Mucosa of descending colon (tissue), 3 donors: ENCODE measurements around the gene CSPG4. TPM values are rescaled to one million over a fixed set of nuclear protein-coding genes. Genes with fewer than 3 reads are reported as not detected.
A peak's percentile ranks its signal among the peaks of the same experiment; 100 is the strongest.

Experiments
- ATAC-seq: fragments of 200-7000 bp; cut with Tn5 transposase; one replicate; pipeline ENCODE4 v1.9.1; 2020; ENCODE audit warnings: mild to moderate bottlenecking, moderate library complexity
- DNase-seq, 3 donors: peaks; one replicate each; pipeline ENCODE4 v3.0.0-alpha.2; 2020
- H3K36me3 ChIP-seq: fragments of 200-600 bp; one replicate; pipeline ENCODE4 v1.8.0; 2021; ENCODE audit warnings: low read depth, mild to moderate bottlenecking
- H3K4me1 ChIP-seq: fragments of 200-600 bp; one replicate; pipeline ENCODE4 v1.8.0; 2021; ENCODE audit warnings: low read depth, mild to moderate bottlenecking
- H3K4me3 ChIP-seq: fragments of 200-600 bp; one replicate; pipeline ENCODE4 v1.8.0; 2021; ENCODE audit warnings: mild to moderate bottlenecking
- H3K9me3 ChIP-seq: fragments of 200-600 bp; one replicate; pipeline ENCODE4 v1.8.0; 2021; ENCODE audit warnings: mild to moderate bottlenecking
- intact Hi-C, 2 donors: fragments of 100-400 bp; cut with DNase I in 1 of 2; cut with micrococcal nuclease in 1 of 2; formaldehyde crosslinking; loops; one replicate each; pipeline versions ENCODE4 v1.11.0 to v1.11.1; 2022; cut with DNase I, micrococcal nuclease
- total RNA-seq, 3 donors: library from RNA; stranded (reverse); fragmentation: NEBNext Ultra II Directional in 2 of 3; extraction: Animal tissue kit (Norgen Biotek cat#: 25700) in 2 of 3; gene quantifications; one replicate each; pipeline versions ENCODE4 v1.2.1 to v1.2.4, GENCODE V29; 2021 to 2023
- TF ChIP-seq, protein P1 (sequence below): fragments of 200-600 bp; IDR thresholded peaks from one replicate; pipeline ENCODE4 v1.8.0; 2022; ENCODE audit warnings: antibody characterized with exemption, mild to moderate bottlenecking
- donor health status: DM: no; HTN: no; CAD: no; lungs with moderate emphysema.
- donor health status: DM: no; HTN: no; CAD: no.
- donor health status: DM: no; HTN: yes; CAD: no.

The CSPG4 gene
- total RNA-seq, 3 donors from 2014 or later: 3.0 to 86.8 (median 7.8) TPM

DNA sequence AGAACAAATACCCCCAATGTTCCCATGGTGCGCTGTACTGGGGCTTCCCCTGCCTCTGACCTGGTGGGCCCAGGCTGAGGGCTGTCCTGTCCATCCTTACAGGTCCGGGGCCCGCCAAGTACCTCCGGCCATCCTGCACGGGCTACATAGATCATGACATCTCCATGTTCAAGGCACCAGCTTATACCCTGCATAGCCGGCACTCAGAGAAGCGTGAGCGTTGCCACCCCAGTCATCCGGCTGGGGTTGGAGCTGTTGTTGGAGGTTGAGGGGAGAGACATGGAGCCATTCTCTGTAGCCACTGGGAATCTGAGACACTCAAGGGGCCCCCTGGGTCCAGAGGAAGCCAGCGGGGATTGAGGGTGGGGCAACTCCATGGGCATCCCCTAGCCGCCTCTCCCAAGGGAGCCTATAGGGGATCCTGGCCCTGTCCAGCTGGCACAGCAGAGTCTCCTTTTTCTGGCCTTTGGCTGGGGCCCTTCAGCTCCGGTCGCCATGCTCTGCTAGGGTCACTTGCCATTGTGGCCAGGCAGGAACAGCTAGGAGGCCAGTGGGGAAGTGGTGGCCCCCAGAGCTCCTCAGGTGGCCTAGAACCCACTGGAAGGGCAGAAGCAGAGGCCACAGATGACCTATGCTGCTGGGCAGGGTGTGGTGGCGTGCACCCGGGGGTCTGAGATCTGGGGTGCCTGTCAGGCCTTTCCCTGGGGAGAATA lies 12.5 kb upstream of the CSPG4 start:
- ATAC-seq (no peak), DNase-seq (peak in 2 of 3 donors; percentile 26 to 37)
- Histone ChIP-seq H3K4me1 (peaks cover 17% of the 10 kb centered on the region), H3K9me3 (no peaks in the 10 kb centered on the region), H3K36me3 (no peaks in the 10 kb centered on the region), H3K4me3 (no peak overlapping the region)
- intact Hi-C loops: loop anchor here (10.0 kb wide), 1 partner anchor 80 kb away; no protein-coding TSS in a partner anchor
- TF ChIP-seq, protein P1, sequence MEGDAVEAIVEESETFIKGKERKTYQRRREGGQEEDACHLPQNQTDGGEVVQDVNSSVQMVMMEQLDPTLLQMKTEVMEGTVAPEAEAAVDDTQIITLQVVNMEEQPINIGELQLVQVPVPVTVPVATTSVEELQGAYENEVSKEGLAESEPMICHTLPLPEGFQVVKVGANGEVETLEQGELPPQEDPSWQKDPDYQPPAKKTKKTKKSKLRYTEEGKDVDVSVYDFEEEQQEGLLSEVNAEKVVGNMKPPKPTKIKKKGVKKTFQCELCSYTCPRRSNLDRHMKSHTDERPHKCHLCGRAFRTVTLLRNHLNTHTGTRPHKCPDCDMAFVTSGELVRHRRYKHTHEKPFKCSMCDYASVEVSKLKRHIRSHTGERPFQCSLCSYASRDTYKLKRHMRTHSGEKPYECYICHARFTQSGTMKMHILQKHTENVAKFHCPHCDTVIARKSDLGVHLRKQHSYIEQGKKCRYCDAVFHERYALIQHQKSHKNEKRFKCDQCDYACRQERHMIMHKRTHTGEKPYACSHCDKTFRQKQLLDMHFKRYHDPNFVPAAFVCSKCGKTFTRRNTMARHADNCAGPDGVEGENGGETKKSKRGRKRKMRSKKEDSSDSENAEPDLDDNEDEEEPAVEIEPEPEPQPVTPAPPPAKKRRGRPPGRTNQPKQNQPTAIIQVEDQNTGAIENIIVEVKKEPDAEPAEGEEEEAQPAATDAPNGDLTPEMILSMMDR: no peak

DNA sequence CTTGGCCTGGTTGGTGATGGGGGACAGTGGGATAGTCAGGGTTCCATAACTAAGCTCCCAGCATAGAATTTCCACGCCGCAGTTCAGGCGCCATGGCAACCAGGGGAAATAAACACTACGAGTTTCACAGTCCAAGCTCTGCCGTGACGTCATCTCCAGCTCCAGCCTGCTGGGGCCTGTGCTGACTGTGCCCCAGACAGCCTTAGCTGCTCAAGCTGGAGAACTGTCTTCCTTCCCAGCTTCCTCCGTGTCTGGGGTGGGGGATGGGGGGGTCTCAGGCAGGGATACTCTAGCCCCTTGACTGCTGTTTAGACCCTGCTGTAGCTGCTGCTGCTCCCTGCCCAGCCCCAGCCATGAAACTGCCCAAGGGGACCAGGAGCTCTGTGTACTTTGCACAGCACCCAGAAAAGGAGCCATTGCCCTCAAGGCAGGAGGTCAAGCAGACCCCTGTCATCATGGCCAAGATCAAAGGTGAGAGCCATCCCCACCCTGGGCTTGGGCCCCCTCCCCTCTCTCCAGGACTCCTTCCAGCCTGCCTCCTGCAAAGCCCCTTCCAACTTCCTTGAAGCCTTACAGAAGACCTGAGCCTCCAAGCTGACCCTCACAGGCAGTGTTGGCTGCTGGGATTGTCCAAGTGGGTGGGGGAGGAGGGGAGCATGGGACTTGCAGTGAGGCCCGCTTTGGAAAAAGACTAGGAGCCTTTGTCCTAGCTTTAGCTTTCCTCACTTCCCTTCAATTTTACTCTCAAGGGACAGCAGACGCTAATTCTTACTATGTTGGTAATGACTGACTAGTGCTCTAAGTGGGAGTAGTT lies 11.4 kb upstream of the CSPG4 start:
- no peaks in the 10 kb centered on the region for H3K36me3 ChIP-seq
- ATAC-seq (peak; percentile 88), DNase-seq (peak; percentile 86 to 93 (median 88))
- no peak overlapping the region for H3K4me3 ChIP-seq
- intact Hi-C loops: loop anchor here (10.0 kb wide), 1 partner anchor 81 kb away; no protein-coding TSS in a partner anchor
- H3K9me3 ChIP-seq: no peaks in the 10 kb centered on the region
- TF ChIP-seq, protein P1: no peak
- peaks cover 17% of the 10 kb centered on the region for H3K4me1 ChIP-seq

DNA sequence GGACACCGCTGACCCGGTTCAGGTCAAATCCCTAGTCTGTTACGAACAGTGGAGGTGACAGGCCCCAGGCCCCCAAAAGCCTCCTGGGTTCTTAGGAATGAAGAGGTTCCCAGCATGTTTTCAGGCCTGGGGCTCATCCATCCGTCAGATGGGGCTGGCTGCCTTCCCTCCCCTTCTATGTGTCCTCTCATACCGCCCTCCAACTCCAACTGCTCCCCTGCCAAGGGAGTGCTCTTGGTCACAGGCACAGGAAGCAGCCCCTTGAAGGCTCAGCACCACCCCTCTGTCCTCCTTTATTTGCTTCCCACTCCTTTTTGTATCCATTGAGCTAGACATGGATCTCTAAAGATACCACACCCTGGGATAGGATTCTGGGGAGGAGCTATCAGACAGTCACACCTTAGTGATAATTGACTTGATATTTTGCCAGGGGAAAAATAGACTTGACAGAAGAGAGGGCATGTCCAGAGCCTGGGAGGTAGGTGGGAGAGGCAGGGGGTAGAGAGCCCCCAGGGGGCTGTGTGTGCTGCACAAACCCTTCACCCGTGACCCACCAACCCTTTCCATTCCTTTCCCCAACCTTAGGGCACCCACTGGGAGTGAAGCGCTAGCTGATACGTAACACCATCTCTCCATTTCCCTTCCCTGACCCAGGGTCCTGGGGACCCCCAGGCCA lies 10.7 kb upstream of the CSPG4 start:
- DNase-seq (peak in 2 of 3 donors; percentile 22 to 30), ATAC-seq (peak; percentile 70)
- intact Hi-C loops: loop anchor here (10.0 kb wide), 1 partner anchor 81 kb away; no protein-coding TSS in a partner anchor
- Histone ChIP-seq H3K4me1 (peaks cover 17% of the 10 kb centered on the region), H3K4me3 (no peak overlapping the region), H3K36me3 (no peaks in the 10 kb centered on the region), H3K9me3 (no peaks in the 10 kb centered on the region)
- TF ChIP-seq, protein P1: no peak

DNA sequence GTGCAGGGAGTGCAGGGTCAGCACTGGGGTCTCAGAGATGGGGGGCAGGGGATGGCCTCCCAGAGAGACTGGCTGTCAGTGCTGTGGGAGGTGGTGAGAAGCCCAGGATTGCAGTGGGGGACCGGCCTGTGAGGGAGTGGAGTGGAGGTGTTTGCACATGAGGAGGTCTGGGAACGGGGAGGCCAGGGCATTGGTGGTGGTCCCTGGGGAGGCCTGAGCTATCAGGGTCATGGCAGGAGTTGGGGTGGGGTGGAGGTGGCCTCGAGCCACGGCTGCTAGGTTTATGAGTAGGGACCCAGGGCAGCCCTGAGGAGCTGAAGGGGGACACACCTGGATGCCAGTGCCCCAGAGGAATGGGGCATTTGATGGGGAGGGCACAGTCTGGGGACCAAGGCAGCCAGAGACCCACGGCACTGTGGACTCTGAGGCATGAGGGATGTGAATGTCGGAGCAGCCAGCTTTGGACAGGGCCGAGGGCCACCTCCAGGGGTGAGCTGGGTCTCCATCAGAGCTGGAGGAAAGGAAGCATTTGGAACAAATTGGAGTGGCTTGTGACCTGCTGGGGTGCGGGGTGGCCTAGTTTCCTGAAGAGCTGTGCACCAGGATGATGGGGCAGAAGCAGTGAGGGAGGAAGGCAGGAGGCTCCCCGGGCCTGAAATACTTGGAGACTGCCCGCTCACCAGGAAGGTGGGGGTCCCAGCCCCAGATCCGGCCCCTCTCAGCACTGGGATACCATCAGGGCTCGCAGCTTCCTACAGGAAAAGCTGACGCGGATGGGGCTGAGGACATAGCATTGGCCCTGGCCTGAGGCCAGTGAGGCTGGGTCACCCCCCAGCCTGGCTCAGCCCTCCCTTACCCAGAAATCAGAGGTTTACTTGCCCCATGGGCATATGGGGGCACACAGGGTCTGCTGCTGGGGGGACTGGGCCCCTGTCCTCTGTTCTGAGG lies 9.5 kb upstream of the CSPG4 start:
- intact Hi-C loops: loop anchor here (10.0 kb wide), 1 partner anchor 83 kb away; no protein-coding TSS in a partner anchor
- TF ChIP-seq, protein P1: no peak
- Histone ChIP-seq H3K36me3 (no peaks in the 10 kb centered on the region), H3K4me3 (no peak overlapping the region), H3K4me1 (peaks cover 17% of the 10 kb centered on the region), H3K9me3 (no peaks in the 10 kb centered on the region)
- DNase-seq (peak in 2 of 3 donors; percentile 38 to 43), ATAC-seq (no peak)
